Erythroblast (primary cell): ENCODE data around the gene CEP70.

ENCODE experiments used
- GATA1 ChIP-seq: IDR thresholded peaks from 2 replicates; pipeline ENCODE4 v1.6.1; 2011; ENCODE audit warnings: low read depth, mild to moderate bottlenecking, control low read depth, low read length, moderate library complexity
- POLR2A ChIP-seq: IDR thresholded peaks from 2 replicates; pipeline ENCODE4 v1.6.1; 2011; ENCODE audit warnings: mild to moderate bottlenecking, low read length

DNA sequence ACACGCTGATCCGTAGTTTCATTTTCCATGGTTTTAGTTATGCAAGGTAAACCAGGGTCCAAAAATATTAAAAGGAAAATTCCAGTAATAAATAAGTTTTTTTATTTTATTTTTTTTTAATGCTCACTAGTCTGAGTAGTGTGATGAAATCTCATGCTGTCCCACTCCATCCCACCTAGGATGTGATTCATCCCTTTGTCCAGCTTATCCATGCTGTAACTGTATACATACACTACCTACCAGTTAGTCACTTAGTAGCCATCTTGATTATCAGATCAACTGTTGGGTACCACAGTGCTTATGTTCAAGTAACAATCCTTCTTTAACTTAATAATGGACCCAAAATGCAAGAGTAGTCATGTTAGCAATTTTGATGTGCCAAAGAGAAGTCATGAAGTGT lies 84.5 kb downstream of the CEP70 start:
- TF ChIP-seq POLR2A, result no peak
- no peak for TF ChIP-seq GATA1
